Stimulated activated CD4-positive, alpha-beta T cell treated with anti-CD3 and anti-CD28 coated beads, Interleukin-4, amount 100 ng/mL, for 4 hours (primary cell): ENCODE results near the gene CALM1.

Source experiments
- DNase-seq, 2 experiments: peaks; one replicate each; pipeline ENCODE4 v3.0.0-alpha.2; 2020

Gene CALM1

GRCh38 chr14:90444077-90444696, 47.4 kb downstream of the CALM1 start:
- no peak for DNase-seq

- DNase-seq: no peak
Observed at GRCh38 chr14:90445011-90445410, 48.2 kb downstream of the CALM1 start.

- no peak for DNase-seq
Observed at GRCh38 chr14:90446405-90446804, 49.6 kb downstream of the CALM1 start.

GRCh38 chr14:90447720-90448497, 51.1 kb downstream of the CALM1 start:
- DNase-seq: no peak

GRCh38 chr14:90449411-90449810, 52.6 kb downstream of the CALM1 start:
- DNase-seq: no peak

- no peak for DNase-seq
Observed at GRCh38 chr14:90450151-90450550, 53.3 kb downstream of the CALM1 start.

GRCh38 chr14:90450667-90451066, 53.8 kb downstream of the CALM1 start:
- DNase-seq: no peak

GRCh38 chr14:90451443-90451842, 54.6 kb downstream of the CALM1 start:
- no peak for DNase-seq

GRCh38 chr14:90451961-90452360, 55.1 kb downstream of the CALM1 start:
- no peak for DNase-seq

- DNase-seq: no peak
Observed at GRCh38 chr14:90452366-90452765, 55.5 kb downstream of the CALM1 start.

GRCh38 chr14:90453401-90453951, 56.6 kb downstream of the CALM1 start:
- no peak for DNase-seq

GRCh38 chr14:90454041-90455000, 57.5 kb downstream of the CALM1 start:
- no peak for DNase-seq

GRCh38 chr14:90455100-90455571, 58.3 kb downstream of the CALM1 start:
- no peak for DNase-seq

- DNase-seq: no peak
Observed at GRCh38 chr14:90456551-90456950, 59.7 kb downstream of the CALM1 start.

- no peak for DNase-seq
Observed at GRCh38 chr14:90457186-90457585, 60.4 kb downstream of the CALM1 start.
